Activated CD4-positive, alpha-beta T cell treated with anti-CD3 and anti-CD28 coated beads, Interleukin-2, amount 50 U/mL, for 48 hours (primary cell): ENCODE results near the gene SLC25A51.
"Not testable (repeated sequence)": the region's sequence is repeated elsewhere in the genome, so short reads cannot be mapped to it uniquely, and the experiment has no call there.

Source experiments
- DNase-seq, 2 experiments: peaks; one replicate each; pipeline ENCODE4 v3.0.0-alpha.2; 2020

The SLC25A51 gene

DNA sequence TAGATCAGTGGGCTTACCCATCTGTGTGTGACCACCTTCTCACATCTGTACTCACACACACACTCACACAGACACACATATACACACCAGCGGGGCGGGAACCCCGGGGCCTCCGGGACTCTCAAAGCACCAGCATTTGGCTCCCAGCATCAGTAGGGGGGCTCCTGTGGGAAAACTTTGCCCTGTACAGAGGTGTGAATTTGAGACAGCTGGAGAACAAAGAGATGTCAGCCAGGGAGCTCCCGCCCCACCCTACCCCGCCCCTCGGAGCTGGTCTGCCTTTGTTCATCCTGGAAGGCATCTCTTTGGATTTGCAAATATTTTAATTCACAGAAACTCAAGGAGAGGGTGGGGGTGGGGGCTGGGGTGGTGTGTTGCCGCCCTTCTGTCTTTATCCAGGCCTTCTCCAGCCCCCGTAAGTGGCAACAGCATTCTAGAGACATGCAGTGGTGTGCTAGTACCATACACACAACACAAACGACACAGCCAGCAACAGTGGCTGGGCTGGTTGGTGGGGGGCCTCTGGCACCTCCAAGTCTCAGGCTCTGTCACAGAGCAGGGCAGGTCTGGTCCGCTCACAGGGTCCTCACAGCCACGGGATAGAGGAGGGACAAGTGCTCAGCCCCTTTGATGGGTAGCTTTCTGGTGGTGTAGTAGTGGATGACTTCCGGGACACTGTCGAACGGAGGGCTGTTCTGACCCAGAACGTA is 15.5 kb upstream of the SLC25A51 start:
- DNase-seq = no peak

- no peak for DNase-seq
These were observed 14.8 kb upstream of the SLC25A51 start for GRCh38 chr9:37918665-37919170.

DNA sequence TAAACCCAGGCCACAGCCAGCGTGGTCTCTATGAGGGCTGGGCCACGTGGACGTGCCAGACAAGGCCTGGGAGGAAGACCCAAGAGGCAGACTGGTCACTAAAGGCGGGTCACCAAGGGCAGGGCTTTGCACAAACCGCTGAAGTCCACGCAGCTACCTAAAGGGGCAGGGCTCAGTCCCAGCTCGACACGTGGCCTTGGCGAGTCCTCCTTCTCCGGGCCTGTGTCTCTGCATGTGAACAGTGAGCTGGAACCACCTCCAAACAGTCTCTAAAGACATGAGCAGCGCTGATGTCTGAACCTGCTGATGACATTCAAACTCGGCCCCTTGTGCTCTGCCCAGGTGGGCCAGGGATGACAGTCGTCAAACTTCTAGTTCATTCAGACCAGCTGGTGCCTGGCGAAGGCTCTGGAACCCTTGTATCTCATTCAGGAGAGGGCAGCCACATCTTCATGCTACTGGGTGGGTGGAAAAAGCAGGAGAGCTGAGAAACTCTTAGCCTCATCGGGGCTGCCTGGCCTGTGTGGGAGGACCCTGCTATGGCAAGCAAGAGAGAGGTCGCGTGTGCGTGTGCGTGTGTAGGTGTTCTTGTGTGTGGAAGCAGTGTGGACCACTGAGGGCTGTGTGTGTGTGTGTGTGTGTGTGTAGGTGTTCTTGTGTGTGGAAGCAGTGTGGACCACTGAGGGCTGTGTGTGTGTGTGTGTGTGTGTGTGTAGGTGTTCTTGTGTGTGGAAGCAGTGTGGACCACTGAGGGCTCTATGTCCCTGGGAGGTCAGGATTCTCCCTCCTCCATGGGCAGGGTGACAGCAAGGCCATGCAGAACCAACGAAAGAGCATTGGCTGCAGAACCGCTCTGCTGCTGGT is 14.1 kb upstream of the SLC25A51 start:
- DNase-seq = no peak

- DNase-seq = no peak
These were observed 13.4 kb upstream of the SLC25A51 start for GRCh38 chr9:37917313-37917731.

DNA sequence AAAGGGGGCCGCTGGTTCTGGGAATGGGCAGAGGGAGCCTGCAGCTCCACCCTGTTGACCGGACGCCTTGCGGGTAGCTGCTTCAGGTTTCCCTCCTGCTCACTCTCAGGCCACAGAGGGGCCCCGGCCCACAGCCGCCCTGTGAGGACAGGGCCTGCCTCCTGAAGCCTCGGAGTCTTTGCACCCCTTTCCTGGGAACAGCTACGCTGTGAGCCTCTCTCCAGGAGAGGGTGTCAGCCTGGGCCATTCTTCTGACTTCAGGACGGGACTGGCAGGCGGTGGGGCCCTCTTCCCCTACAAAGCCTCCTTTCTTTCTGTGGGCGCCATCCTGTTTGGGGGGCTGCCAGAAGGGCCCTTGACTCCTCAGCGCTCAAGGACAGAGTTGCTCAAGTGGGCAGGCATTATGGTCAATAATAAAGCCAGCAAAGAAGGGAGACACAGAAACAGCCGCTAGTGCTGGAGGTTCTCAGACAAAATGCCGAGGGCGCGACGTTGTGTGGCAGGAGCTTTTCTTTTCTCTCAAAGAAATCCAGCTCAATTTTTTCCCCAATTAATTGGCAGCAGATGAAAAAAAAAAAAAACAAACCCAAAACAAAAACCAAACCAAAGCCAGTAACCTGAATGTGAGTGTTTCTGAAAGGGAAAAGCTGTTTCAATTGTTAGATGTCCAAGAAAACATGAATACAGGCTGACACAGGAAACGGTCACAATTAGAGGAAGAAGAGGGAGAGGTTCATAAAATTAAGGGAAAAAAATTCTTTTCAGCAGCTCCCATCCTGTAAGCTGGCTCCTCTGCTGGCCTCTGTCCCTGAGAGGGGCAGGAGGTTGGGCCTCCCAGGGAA is 12.8 kb upstream of the SLC25A51 start:
- no peak for DNase-seq

DNA sequence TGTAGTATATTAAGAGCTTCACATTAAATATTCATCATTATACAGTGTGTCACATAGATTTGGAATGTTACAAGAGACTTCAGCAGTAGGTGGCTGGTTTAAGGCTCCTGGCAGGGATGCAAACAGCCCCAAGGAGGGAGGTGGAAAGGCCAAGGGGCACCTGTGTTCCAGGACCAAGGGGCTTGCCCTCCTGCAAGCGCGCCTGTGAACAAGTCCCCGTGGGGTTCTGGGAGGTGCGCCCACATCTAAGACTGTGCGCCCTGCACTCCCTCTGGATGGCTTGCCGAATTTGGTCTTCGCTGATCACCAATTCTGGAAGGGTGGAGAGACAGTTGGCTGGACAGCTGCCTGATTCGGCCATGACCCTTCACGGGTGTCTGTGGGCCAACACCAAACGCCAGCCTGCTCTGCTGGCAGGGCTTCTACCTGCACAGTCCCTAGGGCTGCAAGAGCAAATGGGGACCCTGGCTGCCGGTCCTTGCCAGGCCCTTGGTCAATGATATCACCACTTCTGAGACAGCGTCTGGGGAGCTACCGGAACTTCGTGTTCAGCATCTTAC is 12.1 kb upstream of the SLC25A51 start:
- no peak for DNase-seq

GRCh38 chr9:37914701-37915358 is 10.9 kb upstream of the SLC25A51 start:
- DNase-seq = no peak

DNA sequence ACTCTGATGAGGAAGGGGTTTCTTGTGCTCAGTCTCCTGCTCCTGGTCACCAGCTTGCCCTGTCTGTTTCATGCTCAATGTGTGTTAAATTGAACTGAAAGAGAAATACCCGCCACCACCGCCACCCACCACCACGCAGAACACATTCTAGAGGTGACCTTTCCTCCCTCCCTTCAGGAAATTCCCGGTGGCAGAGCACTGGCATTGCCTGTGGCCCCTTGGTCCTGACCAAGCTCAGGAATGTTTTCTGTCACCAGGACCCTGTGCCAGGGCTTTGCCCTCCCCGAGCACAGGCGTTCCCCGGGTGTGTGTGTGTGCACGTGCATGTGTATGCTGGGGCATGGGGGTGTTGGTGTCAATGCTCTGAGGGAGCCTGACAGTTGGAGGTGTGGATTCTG is 10.2 kb upstream of the SLC25A51 start:
- DNase-seq = no peak

DNA sequence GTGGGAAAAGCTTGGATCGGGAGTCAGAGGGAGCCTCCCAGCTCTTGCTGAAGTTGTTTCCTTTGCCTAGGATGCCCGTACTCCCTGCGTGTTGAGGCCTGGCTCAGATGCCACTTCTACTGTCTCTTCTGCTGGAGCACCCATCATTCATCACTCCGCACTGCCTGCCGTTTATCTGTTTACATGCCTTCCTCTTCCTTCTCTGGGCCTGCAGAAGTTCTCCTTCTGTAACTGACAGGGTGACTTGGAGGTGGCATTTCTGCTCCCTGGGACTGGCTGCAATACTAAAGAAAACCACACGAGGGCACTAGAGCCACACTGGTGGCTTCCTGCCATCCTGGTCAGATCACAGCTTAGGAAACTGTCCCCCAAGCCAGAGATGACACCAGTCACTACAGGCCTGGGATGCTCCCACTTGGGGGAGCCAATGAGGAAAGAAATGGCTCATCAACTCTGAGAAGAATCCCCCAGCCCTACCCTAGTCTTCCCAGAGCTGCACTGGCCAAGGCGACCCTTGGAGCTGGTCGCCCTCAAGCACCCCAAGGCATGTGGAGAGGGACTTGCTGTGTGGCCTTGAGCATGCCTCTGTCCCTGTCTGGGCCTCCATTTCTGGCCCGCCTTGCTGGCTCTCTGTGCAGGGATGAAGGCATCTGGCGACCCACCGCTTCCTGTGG is 9.7 kb upstream of the SLC25A51 start:
- peak; percentile 86 to 90 for DNase-seq

DNA sequence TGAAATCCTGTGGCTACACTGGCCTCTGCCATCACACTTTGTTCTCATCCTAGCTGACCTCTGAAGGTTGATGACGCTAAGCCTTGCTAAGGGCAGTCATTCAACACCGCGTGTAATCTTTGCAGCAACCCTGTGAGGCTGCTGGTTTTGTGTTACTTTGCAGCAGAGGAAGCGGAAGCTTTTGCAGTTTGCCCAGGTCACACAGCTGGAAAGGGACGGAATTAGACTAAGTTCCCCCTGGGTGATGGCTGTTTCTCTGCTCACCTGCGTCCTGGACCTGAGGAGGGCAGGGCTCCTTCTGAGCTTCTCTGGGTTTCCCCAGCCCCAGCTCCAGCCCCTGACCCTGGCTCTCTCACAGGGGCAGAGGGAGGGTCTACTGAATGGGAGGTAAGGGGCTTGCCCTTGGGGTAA is 7.3 kb upstream of the SLC25A51 start:
- no peak for DNase-seq

DNA sequence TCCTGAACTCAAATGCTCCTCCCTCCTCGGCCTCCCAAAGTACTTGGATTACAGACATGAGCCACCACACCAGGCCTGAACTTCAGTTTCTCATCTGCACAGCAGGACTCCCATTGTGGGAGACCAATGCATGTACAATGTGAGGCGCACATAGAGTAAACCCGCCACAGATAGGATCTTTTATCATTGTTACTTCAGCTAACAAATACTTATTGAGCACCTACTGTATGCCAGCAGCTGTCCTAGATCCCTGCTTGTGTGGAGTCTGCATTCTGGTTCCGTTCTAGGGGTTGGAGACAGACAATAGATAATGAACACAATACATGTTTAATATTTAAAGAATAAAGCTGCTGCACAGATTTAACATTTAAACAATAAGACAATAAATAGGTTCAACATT is 6.3 kb upstream of the SLC25A51 start:
- no peak for DNase-seq

GRCh38 chr9:37909836-37910235 is 5.9 kb upstream of the SLC25A51 start:
- not testable (repeated sequence) for DNase-seq

GRCh38 chr9:37909326-37909725 is 5.4 kb upstream of the SLC25A51 start:
- DNase-seq = no peak

DNA sequence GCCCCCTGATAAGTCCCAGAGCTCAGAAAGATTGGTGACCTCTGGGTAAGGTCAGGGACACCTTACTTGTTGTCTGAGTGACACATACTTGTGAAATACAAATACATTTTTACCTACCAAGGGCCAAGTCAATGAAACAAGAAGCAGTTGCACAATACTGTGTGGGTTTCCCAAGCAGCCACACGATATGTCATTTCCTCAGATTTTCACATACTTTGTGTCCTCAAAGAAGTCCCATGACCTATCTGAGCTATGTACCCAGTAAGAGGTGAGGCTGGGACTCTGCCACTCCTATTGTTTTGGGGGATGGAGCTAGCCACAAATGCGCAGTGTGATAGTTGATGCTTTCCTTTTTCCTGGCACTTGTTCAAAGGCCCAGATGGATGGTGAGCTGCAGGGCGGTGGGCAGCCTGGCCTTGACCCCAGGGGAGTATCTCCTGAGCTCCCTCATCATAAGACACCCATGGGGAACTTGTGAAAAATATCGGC is 4.8 kb upstream of the SLC25A51 start:
- no peak for DNase-seq

DNA sequence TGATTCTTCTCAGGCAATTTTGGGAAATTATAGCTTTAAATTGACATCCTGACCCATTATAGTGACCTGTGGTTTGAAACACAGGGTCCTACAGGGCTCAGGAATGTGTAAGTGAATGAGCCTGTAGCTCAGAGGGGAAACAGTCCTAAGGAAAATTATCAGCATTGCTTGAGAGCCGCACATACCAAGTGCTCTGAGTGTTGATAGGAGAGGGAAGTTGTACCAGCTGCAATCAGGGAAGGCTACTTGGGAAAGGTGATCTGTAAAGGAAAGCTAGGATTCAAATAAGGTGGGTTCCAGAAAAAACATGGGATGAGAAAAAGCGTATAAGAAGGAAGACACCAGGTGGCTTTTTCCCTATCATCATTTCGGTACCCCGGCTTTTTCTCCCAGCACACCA is 4.4 kb upstream of the SLC25A51 start:
- no peak for DNase-seq

DNA sequence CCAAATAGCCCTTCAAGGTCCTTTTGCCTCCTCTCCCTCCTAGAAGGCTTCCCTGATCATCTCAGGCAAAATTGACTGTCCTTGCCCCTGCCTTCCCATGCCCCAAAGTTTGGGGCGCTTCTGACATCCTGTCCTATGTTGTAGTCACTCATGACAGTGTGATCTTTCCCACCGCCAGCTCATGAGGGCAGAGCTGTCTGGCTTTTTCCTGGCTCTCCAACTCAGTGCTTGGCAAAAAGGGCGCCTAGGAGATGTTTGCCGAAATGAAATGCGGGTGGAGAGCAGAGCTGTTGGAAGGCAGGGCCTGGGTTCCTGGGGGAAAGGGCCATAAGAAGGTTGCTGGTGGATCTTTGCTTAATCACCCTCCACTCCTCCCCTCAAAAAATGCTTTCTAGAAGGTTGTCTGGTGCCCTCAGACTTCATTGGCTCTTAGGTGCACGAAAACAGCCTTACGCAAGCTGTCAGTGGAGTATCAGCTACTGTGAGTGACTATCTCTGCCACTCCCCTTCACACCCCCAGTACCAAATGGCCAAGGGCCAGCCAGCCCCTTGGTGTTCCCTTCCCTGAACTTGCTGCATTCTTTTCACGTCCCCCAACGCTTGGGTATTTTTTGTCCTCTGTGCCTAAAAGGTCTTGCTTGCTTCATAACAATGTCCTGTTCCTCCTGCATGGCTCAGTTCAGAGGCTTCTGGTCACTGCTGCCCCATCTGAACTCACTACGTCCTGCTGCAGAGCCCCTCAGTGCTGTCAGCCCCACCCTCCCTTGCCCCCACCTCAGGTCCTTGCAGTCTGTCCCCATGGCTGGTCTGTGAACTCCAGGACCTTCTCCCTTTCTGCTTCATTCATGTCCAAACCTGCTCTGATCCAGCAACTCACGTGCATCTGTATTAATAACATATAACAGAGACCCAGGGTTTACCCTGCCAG is 2.6 kb upstream of the SLC25A51 start:
- DNase-seq = no peak

- no peak for DNase-seq
These were observed 1.8 kb upstream of the SLC25A51 start for GRCh38 chr9:37905776-37906175.

DNA sequence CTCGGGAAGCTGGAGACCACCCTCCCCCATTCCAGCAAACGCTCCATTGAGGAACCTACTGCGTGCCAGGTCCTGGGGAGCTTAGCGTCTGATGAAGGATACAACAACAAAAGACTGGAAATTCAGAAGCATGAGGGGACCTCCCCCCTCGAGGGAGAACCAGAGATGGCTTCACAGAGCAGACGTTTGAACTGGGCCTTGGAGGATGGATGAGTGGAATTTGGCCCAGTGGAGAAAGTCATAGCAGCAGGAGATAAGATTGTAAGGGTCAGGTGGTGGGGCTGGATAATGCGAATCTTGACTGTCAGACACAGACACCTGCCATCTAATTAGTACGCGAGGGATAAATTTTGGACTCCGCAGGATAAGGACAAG is 1.2 kb upstream of the SLC25A51 start:
- DNase-seq = no peak

GRCh38 chr9:37904445-37905130 is 661 bp upstream of the SLC25A51 start:
- DNase-seq = no peak
